SKM-1 (cell line): ENCODE results near the gene DFFB.

Experiments used
- DNase-seq: peaks from one replicate; lab custom pipeline; 2025; ENCODE audit not compliant: unreplicated experiment; lab: John Stamatoyannopoulos, UW

Gene DFFB

DNA sequence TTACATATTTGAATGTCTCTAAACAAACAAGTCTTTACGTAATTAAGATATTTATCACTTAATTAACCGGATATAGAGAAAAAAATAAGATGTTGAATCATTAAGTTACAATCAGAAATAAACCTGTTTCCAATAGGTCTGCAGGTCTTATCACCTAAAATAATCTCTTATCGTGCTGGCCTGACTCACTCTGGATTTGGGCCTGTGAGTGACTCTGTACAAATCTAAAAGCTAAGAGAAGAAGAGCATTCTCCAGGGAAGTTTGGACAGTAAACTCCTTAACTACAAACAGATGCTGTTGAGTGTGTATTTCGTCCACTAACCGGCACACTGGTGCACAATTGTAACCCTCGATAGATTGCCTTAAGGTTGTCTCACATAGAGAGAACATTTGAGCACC is 25.6 kb upstream of the DFFB start:
- no peak for DNase-seq

DNA sequence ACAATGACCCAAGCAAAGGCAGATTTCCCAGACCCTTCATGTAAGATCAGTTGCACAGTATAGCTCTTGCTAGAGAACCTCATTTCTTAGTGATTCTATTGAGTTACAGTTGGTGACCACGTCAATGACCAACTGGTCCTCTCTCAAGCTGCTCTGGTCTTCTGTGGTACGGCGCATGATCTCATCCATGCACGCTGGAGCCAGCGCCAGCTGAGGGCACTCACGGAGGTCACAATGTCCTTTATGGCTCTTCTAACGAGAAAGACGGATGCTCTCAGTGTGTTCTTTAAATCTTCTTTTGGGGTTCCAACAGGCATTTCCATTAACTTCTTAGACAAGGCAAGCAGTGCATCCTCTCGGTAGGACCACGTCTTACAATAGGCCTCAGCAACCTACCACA is 22.6 kb upstream of the DFFB start:
- DNase-seq: no peak

DNA sequence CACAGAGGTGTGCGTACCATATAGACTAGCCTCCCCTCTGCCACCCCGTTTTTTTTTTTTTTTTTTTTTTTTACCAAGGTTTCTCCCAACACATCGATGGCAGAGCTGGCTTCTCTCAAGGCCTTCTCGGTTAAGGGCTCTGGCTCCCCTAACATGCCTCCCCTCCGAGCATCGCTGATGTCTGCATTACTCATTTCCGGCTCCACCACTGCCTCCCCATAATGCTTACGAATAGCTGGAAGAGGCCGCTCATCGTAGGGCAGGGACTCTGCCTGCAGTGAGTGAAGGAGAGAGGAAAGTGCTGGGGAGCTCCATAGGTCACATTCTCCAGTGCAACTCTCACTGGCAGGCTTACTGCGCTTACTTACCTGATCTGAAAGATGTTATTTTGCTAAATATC is 20.9 kb upstream of the DFFB start:
- DNase-seq: no peak

DNA sequence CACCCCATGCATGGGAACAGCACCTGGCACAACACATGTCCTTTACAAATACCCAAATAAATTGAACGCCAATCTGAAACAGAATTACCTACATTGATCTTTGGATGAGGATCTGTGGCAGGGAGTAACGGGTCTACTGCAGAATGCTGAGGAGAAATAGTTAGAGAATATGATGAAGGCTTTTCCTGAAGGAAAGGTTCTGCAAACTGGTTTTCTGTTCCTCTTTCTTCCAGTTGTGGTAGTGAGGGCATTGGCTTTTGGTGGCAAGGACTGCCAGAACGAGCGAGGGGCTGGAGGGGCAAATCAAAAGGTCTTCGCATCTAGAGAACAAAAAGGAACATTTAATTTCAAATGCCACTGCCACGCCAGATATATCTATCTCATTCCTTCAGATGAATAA is 20.1 kb upstream of the DFFB start:
- no peak for DNase-seq

DNA sequence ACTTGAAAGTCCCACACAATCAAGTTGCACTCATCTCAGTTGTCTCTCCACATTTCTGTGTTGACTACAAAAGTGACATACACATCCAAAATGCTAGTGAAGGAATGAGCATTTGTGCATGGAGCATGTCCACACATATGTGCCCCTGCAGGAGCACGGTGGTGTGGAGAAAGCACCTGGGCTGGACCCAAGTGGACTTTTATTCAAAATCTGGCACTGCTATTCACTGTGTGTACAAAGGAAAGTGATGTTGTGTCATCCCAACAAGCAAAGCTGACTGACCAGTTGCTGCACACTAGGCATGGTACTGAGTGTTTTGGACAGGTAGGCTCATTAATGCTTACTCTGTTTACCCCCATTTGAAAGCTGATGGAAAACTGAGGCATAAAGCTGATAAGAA is 19.6 kb upstream of the DFFB start:
- no peak for DNase-seq

DNA sequence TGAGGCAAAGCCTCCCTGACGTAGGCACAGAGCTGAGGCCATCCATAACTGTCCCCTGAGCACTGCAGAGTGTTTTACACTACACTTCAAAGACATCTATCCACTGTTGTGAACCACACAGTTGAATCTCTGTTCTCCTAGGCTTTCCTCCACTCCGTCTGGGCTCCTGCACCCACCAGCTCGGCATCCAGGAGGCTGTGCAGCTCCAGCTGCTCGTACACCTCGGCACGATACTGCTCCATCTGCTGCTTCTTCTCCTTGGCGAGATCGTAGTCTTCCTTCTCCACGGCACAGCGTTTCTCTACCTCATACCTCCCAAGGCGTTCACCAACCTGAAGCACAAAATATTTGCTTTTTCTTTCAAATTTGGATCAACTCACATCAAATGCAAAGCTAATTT is 18.5 kb upstream of the DFFB start:
- DNase-seq: no peak

DNA sequence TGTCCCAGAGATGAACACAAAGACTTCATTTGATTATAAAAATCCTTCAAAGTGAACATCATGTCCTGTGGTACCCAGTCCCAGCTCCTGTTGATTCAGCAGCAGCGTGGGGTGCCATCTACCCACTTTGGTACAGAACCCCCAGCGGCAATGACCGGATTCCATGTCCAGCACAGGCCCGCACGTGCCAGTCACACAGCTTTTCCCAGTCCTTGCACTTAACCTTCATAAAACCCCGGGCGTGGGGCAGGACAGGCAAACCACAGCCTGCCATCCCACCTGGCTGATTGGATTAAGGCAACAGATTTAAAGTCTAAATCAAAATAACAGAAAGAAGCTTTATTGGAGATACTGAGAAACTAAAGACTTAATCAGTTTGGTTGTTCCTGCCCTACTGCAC is 15.8 kb upstream of the DFFB start:
- DNase-seq: no peak

DNA sequence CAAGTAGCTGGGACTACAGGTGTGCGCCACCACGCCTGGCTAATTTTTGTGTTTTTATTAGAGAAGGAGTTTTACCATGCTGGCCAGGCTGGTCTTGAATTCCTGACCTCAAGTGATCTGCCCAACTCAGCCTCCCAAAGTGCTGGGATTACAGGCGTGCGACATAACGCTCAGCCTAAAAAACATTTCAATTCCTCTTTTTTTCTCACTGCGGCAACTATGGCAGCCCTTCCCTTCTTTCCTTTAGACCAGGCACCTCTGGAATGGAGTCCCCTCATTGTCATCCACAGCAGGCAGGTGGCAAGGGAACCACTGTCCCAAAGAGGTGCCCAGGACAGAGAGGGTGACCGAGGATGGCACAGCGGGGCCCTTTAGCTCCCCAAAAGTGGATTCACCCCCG is 14.4 kb upstream of the DFFB start:
- no peak for DNase-seq

DNA sequence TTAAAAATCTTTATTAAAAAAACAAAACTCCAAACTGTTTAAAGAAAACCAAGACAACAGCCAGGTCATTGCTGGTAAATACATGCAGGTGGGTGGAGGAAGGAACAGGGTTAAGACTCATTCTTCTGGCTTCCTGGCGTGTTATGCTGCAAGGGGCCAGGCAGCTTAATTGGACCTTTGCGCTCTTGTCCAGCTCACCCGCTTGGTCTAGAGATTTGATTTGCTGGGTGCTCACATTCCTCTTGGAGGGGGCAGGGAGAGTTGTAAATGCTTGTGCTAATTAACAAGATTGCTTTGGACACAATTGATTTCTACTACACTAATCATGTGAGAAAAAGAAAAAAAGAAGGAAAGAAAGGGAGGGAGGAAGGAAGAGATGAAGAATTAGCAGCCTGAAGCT is 10.7 kb upstream of the DFFB start:
- no peak for DNase-seq

DNA sequence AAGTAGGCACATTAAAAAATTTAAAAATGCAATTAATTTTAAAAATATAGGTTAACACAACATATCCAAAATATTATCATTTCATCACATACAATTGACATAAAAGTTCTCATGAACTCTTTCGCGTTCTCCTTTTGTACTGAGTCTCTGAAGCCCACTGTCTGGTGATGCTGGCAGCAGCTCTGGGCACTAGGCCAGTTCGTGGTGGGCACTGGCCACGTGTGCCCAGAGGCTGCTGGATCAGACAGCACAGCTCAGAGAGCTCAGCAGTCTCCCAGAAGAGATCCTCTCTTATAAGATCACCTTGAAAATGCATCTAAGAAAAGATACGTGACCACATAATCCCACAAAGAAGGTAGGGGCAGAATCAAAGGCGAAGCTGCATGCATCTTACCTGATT is 10.2 kb upstream of the DFFB start:
- DNase-seq: no peak

DNA sequence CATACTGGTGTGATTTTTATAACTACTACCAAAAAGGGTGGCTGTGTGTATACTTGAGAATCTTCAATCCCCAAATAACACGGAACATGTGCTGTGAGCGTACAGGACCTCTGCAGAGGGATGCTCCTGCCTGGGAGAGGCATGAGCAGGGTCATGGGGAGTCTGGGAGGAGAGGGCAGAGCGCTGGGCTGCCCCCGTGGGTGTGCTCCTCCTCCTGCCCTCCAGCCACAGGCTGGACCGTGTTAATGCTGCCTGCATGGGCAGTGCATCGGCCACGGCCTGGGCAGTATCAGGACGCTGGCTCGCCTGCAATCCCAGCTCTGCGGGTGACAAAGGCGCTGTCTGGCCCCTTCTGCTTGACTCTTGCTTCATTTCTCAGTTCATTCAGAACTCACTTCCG is 6.4 kb upstream of the DFFB start:
- DNase-seq: no peak

DNA sequence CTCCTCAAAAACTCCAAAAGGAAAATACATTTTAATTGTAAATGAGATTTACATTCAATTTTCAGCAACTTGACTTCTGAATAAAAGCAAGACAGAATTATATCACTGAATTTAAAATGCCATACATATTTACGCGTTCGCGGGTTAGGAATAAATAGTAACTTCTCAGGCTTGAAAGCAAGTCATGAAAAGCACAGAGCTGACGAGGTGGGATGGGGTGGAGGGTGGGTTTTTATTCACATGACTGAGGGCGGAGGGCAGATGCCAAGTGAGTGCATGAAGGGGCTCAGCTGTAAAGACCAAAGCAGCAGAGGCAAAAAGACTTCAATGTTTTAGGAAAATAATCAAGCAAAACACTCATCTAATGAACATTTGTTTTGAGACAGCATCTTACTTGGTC is 6.0 kb upstream of the DFFB start:
- DNase-seq: no peak

DNA sequence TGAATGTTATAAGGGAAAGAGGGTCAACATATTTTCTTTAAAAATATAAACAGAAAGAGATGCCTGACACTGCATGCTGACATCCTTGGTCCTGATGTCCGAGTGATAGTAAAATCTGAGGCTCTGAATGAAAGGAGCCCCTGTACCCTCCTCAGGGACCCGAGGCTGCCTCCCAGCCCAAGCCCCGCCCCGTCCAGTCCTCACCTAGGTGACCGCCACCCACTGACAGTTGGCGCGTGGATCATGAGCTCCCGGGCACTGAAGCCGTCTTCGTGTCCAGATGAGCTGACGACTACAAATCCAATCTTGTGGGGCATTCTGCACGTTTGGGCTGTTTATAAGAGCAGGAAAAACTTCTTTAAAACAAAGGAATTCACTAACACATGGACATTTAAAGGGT is 5.2 kb upstream of the DFFB start:
- no peak for DNase-seq

DNA sequence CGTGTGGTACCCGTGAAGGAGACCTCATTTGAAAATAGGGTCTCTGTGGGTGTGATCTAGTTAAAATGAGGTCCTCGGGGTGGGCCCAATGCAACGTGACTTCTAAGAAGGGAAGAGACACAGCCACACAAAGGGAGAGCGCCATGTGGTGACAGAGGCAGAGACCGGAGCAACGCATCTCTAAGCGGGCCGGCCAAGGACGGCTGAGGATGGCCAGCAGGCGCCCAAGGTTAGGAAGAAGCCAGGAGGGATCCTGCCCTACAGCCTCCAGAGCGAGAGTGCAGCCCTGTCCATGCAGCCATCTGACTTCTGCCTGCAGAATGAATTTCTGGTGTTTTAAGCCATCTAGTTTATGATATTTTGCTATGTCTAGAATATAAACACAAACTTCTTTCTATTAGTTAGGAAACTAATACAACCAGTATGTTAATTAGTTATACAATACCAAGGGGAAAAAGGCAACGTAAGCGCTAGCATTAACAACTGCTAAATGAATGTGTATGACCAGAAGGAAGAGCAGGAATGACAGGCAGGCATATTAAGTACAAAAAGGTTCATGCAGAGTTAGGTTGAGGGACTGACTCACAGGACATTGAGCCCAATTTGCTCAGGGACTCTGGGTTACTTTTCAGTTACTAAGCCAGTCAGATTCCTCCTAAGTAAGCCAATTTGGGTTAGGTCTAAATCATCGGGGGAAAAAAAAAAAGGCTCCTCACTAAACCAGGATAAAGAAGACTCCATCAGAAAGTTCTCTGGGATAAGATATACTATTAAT is 4.4 kb upstream of the DFFB start:
- no peak for DNase-seq

DNA sequence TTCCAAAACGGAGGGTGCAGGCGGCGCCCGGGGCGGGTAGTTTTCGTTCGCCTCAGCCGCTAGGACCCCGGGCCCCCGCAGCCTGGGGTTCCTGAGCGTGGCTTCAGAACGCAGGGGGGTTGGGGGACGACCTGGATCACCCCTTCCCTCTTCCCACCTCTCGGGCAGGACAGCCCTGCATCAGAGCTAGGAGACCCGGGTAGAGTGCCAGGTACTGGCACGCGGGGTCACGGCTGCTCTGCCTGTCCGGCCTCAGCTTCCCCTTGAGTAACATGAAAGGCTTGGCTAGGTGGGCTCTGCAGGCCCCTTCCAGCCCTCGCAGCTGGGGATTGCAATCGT is 484 bp downstream of the DFFB start:
- DNase-seq: no peak

DNA sequence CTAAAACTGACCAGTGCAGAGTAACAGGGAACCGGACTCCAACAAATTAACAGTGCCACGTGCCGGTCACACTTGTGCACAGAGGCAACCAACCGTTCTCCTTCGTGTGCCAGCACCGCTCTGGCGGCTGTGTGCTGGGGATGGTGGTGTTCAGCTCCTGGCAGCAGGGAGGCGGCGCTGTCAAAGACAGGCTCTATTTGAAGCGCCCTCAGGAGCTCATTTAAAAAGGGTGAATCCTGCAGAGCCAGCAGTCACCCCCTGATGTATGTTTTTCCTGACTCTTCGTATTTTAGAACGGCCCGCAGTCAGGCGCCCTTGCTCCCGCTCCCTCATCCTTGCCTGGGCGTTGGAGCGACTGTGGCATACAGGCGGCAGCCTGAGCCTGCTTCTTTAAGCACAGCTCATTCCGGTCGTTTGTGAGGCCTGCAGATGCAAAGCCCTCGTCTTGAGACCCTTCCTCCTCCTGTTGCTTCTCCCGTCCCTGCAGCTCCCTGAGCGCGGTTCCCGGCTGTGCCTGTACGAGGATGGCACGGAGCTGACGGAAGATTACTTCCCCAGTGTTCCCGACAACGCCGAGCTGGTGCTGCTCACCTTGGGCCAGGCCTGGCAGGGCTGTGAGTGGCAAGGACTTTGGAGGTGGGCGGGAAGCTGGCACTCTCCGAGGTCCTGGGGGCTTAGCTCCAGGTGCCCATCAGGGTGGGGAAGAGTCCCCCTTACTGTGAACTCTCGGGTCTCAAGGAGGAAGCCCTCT is 1.1 kb downstream of the DFFB start:
- no peak for DNase-seq

DNA sequence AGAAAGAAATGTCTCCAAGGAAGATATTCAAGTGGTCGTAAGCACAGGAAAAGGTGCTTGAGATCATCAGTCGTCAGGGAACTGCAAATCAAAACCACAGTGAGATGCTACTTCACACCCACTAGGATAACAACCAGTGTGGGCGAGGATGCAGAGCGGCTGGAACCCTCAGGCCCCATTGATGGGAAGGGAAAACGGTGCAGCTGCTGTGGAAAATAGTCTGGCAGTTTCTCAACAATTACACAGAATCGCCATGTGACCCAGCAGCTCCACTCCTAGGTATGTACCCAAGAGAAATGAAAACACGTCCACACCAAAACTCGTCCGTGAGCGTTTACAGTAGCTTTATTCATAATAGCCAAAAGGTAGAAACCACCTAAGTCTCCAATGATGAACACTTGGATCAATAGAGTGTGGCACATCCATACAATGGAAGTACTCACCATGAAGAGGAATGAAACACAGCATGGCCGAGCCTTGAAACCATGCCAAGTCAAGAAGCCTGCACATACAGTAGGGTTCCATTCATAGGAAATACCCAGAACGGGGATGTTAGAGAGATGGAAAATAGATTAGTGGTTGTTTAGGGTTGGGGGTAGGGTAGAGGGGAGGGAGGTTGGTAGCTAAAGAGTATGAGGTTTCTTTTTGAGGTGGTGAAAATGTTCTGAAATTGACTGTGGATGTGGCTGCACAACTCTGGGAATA is 6.1 kb downstream of the DFFB start:
- DNase-seq: no peak

DNA sequence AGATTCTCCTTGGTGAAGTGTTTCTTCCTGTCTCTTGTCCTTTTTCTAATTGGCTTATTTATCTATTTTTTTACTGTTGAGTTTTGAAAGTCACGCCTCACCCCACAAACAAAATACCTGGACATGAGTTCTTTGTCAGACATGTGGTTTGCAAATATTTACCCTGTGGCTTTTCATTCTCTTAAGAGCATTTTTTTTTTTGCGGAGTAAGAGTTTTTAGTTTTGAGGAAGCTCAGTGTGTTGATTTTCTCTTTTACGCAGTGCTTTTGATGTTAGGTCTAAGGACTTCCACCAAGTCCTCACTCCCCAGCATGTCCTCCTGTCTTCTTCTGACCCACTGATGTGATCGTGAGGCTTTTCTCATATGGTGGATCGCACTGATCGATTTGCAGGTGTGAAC is 7.6 kb downstream of the DFFB start:
- no peak for DNase-seq

DNA sequence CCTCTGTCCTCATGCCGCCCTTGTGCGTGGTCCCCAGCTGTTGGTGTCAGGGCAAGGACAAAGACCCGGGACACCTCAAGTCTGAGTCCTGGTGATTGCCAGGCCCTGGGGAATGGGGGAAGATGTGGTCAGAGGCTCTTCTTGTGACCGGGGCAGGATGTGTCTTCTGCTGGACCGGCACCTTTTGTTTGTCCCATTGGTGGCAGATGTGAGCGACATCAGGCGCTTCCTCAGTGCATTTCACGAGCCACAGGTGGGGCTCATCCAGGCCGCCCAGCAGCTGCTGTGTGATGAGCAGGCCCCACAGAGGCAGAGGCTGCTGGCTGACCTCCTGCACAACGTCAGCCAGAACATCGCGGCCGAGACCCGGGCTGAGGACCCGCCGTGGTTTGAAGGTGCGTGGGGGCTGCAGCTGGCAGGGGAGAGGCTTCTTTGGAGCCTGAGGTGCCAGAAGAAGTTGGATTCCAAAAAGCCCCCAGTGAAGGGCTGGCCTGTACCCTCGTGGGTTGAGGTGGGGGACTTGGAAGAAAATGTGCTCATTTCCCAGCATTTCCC is 8.4 kb downstream of the DFFB start:
- DNase-seq: no peak

DNA sequence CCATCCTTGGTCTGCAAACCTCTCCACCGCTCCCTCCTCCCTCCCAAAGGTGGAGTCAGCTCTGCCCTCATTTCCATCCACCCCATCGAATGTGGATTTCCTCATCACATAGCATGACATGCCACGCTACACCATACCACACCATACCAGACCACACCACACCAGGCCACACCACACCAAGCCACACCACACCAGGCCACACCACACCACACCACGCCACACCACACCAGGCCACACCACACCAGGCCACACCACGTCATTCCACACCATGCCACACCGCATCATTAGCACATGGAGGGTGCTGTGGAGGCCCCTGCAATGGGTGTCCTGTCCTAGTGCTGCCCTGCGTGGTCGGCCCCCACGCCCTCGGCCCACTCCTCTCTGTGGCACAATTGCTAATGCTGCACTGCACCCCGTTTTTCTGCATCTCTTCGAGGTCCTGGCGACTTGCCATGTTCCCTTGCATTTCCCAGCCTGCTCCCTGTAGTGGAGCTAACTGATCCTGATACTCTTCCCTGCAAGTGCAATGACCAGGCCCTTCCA is 11.3 kb downstream of the DFFB start:
- DNase-seq: no peak

DNA sequence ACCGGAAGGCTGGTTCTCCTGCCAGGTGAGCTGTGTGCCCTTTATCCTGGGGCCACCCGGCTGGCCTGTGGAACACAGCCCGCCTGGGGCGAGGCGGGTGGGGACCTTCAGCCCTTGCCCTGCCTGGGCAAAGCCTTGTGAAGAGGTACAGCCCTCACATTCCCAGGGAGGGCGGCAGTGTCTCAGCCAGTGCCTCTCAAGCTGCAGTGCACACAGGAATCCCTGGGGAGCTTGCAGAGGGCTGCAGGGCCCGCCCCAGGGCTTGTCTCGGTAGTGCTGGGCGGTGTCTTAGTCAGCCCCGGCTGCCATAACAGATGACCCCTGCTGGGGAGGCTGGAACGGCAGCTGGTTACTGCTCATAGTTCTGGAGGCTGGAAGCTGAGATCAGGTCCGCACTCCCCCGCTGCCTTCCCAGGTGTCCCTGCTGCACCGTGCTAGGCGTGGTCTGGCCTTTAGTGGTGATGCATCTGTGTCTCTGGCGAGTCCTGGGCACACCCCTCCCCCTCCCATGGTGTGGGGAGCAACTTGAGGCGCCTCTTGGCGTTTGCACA is 12.6 kb downstream of the DFFB start:
- no peak for DNase-seq

DNA sequence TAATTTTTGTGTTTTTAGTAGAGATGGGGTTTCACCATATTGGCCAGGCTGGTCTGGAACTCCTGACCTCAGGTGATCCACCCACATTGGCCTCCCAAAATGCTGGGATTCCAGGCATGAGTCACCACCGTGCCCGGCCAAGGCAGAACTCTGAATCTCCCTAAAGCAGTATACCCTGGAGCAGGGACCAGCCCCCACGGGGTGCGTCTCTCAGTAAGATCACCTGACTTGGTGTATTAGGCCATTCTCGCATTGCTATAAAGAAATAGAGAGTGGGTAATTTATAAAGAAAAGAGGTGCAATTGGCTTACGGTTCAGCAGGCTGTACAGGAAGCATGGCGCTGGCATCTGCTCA is 14.2 kb downstream of the DFFB start:
- no peak for DNase-seq
